Measurements from ENCODE around the gene PRDM13. TPM values are rescaled to one million over a fixed set of nuclear protein-coding genes. Genes with fewer than 3 reads are reported as not detected.

PRDM13 gene
- total RNA-seq, 3 donors from 2014 or later, result not detected

DNA sequence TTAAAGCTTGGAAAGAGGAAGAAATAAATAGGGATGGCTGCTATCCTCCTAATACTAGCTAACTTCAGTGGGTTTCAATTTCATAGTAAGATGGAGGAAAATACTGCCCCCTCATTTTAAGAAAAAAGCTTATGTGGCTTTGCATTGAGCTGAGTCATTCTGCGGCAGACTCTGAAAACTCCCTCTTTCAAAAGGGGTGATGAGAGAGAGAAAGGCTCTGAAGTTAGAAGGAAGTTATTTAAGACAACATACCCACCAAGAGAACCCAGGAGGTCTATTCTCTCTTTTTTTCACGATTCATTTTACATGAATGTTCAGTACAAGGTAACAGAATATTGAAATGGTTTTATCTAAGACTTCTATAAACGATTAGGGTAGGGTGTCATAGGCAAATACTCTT, 4.5 kb downstream of the PRDM13 start:
- DNase-seq, result no peak
- intact Hi-C loops (cut with DNase I, micrococcal nuclease), result no loop called here
- peaks cover 29% of the 10 kb centered on the region for H3K4me1 ChIP-seq (ENCODE audit: low read depth)
- no peaks in the 10 kb centered on the region for H3K36me3 ChIP-seq (ENCODE audit: low read depth)
- no peak overlapping the region for H3K4me3 ChIP-seq
- ATAC-seq, result no peak
- no peaks in the 10 kb centered on the region for H3K9me3 ChIP-seq
- TF ChIP-seq, protein P1, sequence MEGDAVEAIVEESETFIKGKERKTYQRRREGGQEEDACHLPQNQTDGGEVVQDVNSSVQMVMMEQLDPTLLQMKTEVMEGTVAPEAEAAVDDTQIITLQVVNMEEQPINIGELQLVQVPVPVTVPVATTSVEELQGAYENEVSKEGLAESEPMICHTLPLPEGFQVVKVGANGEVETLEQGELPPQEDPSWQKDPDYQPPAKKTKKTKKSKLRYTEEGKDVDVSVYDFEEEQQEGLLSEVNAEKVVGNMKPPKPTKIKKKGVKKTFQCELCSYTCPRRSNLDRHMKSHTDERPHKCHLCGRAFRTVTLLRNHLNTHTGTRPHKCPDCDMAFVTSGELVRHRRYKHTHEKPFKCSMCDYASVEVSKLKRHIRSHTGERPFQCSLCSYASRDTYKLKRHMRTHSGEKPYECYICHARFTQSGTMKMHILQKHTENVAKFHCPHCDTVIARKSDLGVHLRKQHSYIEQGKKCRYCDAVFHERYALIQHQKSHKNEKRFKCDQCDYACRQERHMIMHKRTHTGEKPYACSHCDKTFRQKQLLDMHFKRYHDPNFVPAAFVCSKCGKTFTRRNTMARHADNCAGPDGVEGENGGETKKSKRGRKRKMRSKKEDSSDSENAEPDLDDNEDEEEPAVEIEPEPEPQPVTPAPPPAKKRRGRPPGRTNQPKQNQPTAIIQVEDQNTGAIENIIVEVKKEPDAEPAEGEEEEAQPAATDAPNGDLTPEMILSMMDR (IDR thresholded peaks at IDR 0.05), result no peak

DNA sequence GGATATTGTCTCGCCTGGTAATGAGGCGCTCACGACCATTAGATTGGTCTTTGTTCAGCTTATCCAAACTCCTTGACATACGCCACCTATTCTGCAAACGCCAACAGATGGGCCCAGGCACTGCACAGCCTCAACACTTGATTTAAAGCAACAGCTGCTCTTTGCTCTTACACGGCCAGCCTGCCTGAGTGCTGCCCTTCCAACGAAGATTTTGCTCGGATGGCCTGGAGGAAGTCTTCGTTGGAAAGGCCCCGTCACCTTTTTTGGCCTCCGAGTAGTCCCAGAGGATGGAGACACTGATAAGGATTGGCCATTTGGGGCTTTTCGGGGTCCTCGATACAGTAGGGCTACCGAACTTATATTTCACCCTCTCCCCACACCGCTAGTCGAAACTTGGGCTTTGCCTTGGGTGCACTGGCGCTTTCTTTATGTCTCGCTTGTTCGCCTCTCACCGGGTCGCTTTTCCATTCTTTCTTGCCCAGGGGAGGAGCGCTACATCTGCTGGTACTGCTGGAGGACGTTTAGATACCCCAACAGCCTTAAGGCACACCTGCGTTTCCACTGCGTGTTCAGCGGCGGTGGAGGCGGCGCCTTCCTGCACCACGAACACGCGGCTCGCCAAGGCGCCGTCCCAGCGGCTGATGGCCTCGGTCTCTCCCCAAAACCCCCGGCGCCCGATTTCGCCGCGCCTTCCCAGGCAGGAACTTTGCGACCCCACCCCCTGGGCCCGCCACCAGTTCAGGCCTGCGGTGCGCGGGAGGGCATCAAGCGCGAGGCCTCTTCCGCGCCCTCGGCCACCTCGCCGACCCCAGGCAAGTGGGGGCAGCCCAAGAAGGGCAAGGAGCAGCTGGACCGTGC, 6.1 kb downstream of the PRDM13 start:
- no peak overlapping the region for H3K4me3 ChIP-seq
- H3K9me3 ChIP-seq, result no peaks in the 10 kb centered on the region
- peak; percentile 11 for ATAC-seq
- TF ChIP-seq, protein P1 (IDR thresholded peaks at IDR 0.05), result no peak
- intact Hi-C loops (cut with DNase I, micrococcal nuclease), result no loop called here
- peak in 1 of 3 donors; percentile 35 for DNase-seq
- no peaks in the 10 kb centered on the region for H3K36me3 ChIP-seq (ENCODE audit: low read depth)
- peaks cover 22% of the 10 kb centered on the region for H3K4me1 ChIP-seq (ENCODE audit: low read depth)

DNA sequence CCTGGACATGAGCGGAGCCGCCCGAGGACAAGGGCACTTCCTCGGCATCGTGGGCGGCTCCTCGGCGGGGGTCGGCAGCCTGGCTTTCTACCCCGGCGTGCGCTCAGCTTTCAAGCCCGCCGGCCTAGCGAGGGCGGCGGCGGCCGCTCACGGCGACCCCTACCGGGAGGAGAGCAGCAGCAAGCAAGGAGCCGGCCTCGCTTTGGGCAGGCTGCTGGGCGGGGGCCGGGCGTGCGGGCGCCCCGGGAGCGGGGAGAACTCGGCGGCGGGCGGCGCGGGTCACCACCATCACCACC, 6.7 kb downstream of the PRDM13 start:
- Histone ChIP-seq H3K36me3 (ENCODE audit: low read depth) (no peaks in the 10 kb centered on the region), H3K4me1 (ENCODE audit: low read depth) (peaks cover 19% of the 10 kb centered on the region), H3K9me3 (no peaks in the 10 kb centered on the region), H3K4me3 (no peak overlapping the region)
- intact Hi-C loops (cut with DNase I, micrococcal nuclease), result no loop called here
- peak; percentile 83 for ATAC-seq
- peak; percentile 53 to 64 (median 56) for DNase-seq
- TF ChIP-seq, protein P1 (IDR thresholded peaks at IDR 0.05), result peak; percentile 27

DNA sequence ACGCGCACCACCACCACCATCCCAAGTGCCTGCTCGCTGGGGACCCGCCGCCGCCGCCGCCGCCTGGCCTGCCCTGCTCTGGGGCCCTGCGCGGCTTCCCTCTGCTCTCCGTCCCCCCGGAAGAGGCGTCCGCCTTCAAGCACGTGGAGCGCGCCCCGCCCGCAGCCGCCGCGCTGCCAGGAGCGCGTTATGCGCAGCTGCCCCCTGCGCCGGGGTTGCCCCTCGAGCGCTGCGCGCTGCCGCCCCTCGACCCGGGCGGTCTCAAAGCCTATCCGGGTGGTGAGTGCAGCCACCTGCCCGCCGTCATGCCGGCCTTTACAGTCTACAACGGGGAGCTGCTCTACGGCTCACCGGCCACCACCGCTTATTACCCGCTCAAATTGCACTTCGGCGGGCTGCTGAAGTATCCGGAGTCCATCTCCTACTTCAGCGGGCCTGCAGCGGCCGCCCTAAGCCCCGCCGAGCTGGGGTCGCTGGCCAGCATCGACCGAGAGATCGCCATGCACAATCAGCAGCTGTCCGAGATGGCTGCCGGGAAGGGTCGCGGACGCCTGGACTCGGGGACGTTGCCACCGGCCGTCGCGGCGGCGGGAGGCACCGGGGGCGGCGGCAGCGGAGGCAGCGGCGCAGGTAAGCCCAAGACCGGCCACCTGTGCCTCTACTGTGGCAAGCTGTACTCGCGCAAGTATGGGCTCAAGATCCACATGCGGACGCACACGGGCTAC, 7.2 kb downstream of the PRDM13 start:
- ATAC-seq, result peak; percentile 80
- Histone ChIP-seq H3K4me1 (ENCODE audit: low read depth) (peaks cover 19% of the 10 kb centered on the region), H3K9me3 (no peaks in the 10 kb centered on the region), H3K36me3 (ENCODE audit: low read depth) (no peaks in the 10 kb centered on the region), H3K4me3 (no peak overlapping the region)
- DNase-seq, result peak in 2 of 3 donors; percentile 48 to 50
- TF ChIP-seq, protein P1 (IDR thresholded peaks at IDR 0.05), result no peak
- intact Hi-C loops (cut with DNase I, micrococcal nuclease), result no loop called here

DNA sequence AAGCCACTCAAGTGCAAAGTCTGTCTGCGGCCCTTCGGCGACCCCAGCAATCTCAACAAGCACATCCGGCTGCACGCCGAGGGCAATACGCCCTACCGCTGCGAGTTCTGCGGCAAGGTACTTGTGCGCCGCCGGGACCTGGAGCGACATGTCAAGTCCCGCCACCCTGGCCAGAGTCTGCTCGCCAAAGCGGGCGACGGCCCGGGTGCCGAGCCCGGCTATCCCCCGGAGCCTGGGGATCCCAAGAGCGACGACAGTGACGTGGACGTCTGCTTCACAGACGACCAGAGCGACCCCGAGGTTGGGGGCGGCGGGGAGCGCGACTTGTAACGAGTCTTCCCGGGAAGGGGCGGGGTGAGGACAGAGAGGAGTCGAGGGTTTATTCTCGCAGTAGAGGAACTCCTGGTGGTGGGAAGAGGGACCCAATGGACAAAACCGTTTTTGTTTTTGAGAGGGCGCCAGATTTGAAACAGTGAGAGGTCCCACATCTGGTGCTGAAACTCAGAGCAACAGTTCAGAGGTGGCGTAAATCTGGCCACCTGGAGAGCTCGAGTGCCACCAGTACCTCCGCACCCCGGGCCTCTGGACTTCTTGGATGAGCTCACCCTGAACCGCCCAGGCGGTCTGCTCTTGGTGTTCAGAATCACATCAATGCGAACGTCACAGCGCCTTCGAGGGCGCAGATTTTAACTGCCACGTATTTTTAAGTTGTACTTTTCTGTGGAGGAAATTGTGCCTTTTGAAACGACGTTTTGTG, 8.0 kb downstream of the PRDM13 start:
- DNase-seq, result peak in 2 of 3 donors; percentile 29 to 40
- intact Hi-C loops (cut with DNase I, micrococcal nuclease), result no loop called here
- TF ChIP-seq, protein P1 (IDR thresholded peaks at IDR 0.05), result no peak
- peaks cover 19% of the 10 kb centered on the region for H3K4me1 ChIP-seq (ENCODE audit: low read depth)
- peak; percentile 47 for ATAC-seq
- H3K9me3 ChIP-seq, result no peaks in the 10 kb centered on the region
- H3K36me3 ChIP-seq (ENCODE audit: low read depth), result no peaks in the 10 kb centered on the region
- H3K4me3 ChIP-seq, result no peak overlapping the region

Measured in mucosa of descending colon (tissue), 3 donors.